Stomach smooth muscle (tissue), 2 donors: Measurements from ENCODE around the gene CHKA.

Experiments
- H3K27ac ChIP-seq: one replicate; pipeline ENCODE4 v1.7.0; 2013; ENCODE audit warnings: mild to moderate bottlenecking, low read length, inconsistent platforms
- H3K27me3 ChIP-seq, 2 donors: one replicate each; pipeline ENCODE4 v1.7.0; 2013; ENCODE audit warnings: low read length in 2 of 2; ENCODE audit not compliant: insufficient read depth in 2 of 2, control insufficient read depth in 1 of 2
- H3K36me3 ChIP-seq, 2 donors: one replicate each; pipeline ENCODE4 v1.7.0; 2013; ENCODE audit warnings: low read length in 2 of 2; ENCODE audit not compliant: control insufficient read depth in 2 of 2, insufficient read depth in 2 of 2
- H3K4me1 ChIP-seq: one replicate; pipeline ENCODE4 v1.7.0; 2013; ENCODE audit warnings: low read length; ENCODE audit not compliant: control insufficient read depth, insufficient read depth
- H3K4me3 ChIP-seq, 2 donors: one replicate each; pipeline ENCODE4 v1.7.0; 2013; ENCODE audit warnings: low read length in 2 of 2
- H3K9ac ChIP-seq, 2 donors: one replicate each; pipeline ENCODE4 v1.7.0; 2013; ENCODE audit warnings: low read length in 2 of 2, mild to moderate bottlenecking in 1 of 2
- H3K9me3 ChIP-seq, 2 donors: one replicate each; pipeline ENCODE4 v1.7.0; 2013; ENCODE audit warnings: low read length in 2 of 2; ENCODE audit not compliant: control insufficient read depth in 2 of 2
- donor health status: healthy.
- donor health status: Pancreatic carcinoma.

CHKA gene

GRCh38 chr11:68010090-68011041, 110.8 kb downstream of the CHKA start, which contains the start of gene ALDH3B1:
ALDH3B1 (plus strand) TSS chr11:68010327; CDS start chr11:68015298, 4,971 bp downstream.
- H3K4me3 ChIP-seq, result peak within 1 kb of the TSS in 1 of 2 donors; percentile 68
- H3K27ac ChIP-seq, result peak within 1 kb of the TSS; percentile 74
- peak within 1 kb of the TSS; percentile 28 to 58 for H3K9ac ChIP-seq
- no peaks in the 10 kb centered on the region for H3K9me3 ChIP-seq
- no peaks in the 10 kb centered on the region for H3K27me3 ChIP-seq
- H3K4me1 ChIP-seq, result peaks cover 36% of the 10 kb centered on the region
- no peaks in the 10 kb centered on the region for H3K36me3 ChIP-seq

- Histone ChIP-seq H3K27ac (peak overlapping the region; percentile 74), H3K9ac (peak overlapping the region in 1 of 2 donors; percentile 21), H3K9me3 (no peaks in the 10 kb centered on the region), H3K27me3 (peaks cover 0 to 5% of the 10 kb centered on the region in 2 donors), H3K4me3 (peak overlapping the region in 1 of 2 donors; percentile 68), H3K36me3 (no peaks in the 10 kb centered on the region), H3K4me1 (peaks cover 33% of the 10 kb centered on the region)
These were observed 111.6 kb downstream of the CHKA start for GRCh38 chr11:68009391-68010089.

GRCh38 chr11:68008381-68009337, 112.5 kb downstream of the CHKA start:
- peaks cover 0 to 10% of the 10 kb centered on the region in 2 donors for H3K27me3 ChIP-seq
- H3K27ac ChIP-seq, result no peak overlapping the region
- no peak overlapping the region for H3K4me3 ChIP-seq
- H3K9ac ChIP-seq, result no peak overlapping the region
- no peaks in the 10 kb centered on the region for H3K9me3 ChIP-seq
- H3K36me3 ChIP-seq, result no peaks in the 10 kb centered on the region
- peaks cover 32% of the 10 kb centered on the region for H3K4me1 ChIP-seq

GRCh38 chr11:68007498-68008380, 113.4 kb downstream of the CHKA start:
- peaks cover 0 to 10% of the 10 kb centered on the region in 2 donors for H3K27me3 ChIP-seq
- H3K4me3 ChIP-seq, result no peak overlapping the region
- no peaks in the 10 kb centered on the region for H3K36me3 ChIP-seq
- no peaks in the 10 kb centered on the region for H3K9me3 ChIP-seq
- H3K4me1 ChIP-seq, result peaks cover 35% of the 10 kb centered on the region
- no peak overlapping the region for H3K9ac ChIP-seq
- H3K27ac ChIP-seq, result no peak overlapping the region

- Histone ChIP-seq H3K4me3 (no peak overlapping the region), H3K9ac (no peak overlapping the region), H3K9me3 (no peaks in the 10 kb centered on the region), H3K27ac (no peak overlapping the region), H3K4me1 (peaks cover 32% of the 10 kb centered on the region), H3K36me3 (no peaks in the 10 kb centered on the region), H3K27me3 (peaks cover 0 to 10% of the 10 kb centered on the region in 2 donors)
These were observed 114.5 kb downstream of the CHKA start for GRCh38 chr11:68006606-68007166.

- H3K27ac ChIP-seq, result no peak overlapping the region
- H3K4me1 ChIP-seq, result peaks cover 16% of the 10 kb centered on the region
- H3K4me3 ChIP-seq, result peak overlapping the region in 1 of 2 donors; percentile 66
- H3K27me3 ChIP-seq, result peaks cover 0 to 10% of the 10 kb centered on the region in 2 donors
- H3K9ac ChIP-seq, result no peak overlapping the region
- H3K36me3 ChIP-seq, result no peaks in the 10 kb centered on the region
- no peaks in the 10 kb centered on the region for H3K9me3 ChIP-seq
These were observed 116.4 kb downstream of the CHKA start for GRCh38 chr11:68004551-68005335.

GRCh38 chr11:68003846-68004550, 117.2 kb downstream of the CHKA start, which contains the start of gene UNC93B1:
UNC93B1 (minus strand) TSS chr11:68004097; CDS start chr11:68004043, 54 bp downstream.
- H3K4me1 ChIP-seq, result peaks cover 13% of the 10 kb centered on the region
- H3K27ac ChIP-seq, result no peak within 1 kb of the TSS

GRCh38 chr11:68002938-68003845, 118.0 kb downstream of the CHKA start:
- Histone ChIP-seq H3K36me3 (no peaks in the 10 kb centered on the region), H3K9ac (no peak overlapping the region), H3K4me1 (peaks cover 10% of the 10 kb centered on the region), H3K9me3 (no peaks in the 10 kb centered on the region), H3K4me3 (peak overlapping the region; percentile 35 to 66), H3K27ac (no peak overlapping the region), H3K27me3 (peaks cover 0 to 10% of the 10 kb centered on the region in 2 donors)

More at GRCh38 chr11:68003846-68004550, 117.2 kb downstream of the CHKA start, which contains the start of gene UNC93B1:
- no peak within 1 kb of the TSS for H3K9ac ChIP-seq
- H3K27me3 ChIP-seq, result peaks cover 0 to 10% of the 10 kb centered on the region in 2 donors
- H3K36me3 ChIP-seq, result no peaks in the 10 kb centered on the region
- H3K4me3 ChIP-seq, result peak within 1 kb of the TSS; percentile 35 to 66
- H3K9me3 ChIP-seq, result no peaks in the 10 kb centered on the region
